ENCODE measurements around the gene LAMC1. TPM values are rescaled to one million over a fixed set of nuclear protein-coding genes. Genes with fewer than 3 reads are reported as not detected.
A peak's percentile ranks its signal among the peaks of the same experiment; 100 is the strongest.

LAMC1 gene
- total and polyA plus RNA-seq, 5 experiments from 2014 or later = 0.93 to 0.99 TPM; not detected in 3

DNA sequence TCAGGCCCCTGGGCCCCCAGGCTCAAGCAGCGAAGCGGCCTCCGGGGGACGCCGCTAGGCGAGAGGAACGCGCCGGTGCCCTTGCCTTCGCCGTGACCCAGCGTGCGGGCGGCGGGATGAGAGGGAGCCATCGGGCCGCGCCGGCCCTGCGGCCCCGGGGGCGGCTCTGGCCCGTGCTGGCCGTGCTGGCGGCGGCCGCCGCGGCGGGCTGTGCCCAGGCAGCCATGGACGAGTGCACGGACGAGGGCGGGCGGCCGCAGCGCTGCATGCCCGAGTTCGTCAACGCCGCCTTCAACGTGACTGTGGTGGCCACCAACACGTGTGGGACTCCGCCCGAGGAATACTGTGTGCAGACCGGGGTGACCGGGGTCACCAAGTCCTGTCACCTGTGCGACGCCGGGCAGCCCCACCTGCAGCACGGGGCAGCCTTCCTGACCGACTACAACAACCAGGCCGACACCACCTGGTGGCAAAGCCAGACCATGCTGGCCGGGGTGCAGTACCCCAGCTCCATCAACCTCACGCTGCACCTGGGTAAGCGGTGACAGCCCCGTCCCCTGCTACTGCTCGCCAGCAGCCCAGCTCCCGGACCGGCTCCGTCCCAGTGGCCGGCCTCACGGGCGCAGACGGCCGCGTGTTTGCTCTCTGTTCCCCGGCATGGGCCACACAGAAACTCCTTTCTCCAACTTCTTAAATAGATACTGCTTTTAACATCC, 539 bp downstream of the LAMC1 start:
- peaks cover 53 to 79% (median 63%) of the 10 kb centered on the region in 5 donors for H3K27me3 Mint-ChIP-seq
- peak overlapping the region in 2 of 10 donors; percentile 36 to 40 for H3K27ac Mint-ChIP-seq
- peaks cover 0 to 13% (median 4%) of the 10 kb centered on the region in 9 donors for H3K9me3 Mint-ChIP-seq
- peaks cover 12 to 27% (median 16%) of the 10 kb centered on the region in 4 donors for H3K4me1 Mint-ChIP-seq
- DNase-seq (peak in 6 of 10 donors; percentile 3 to 67 (median 18)), ATAC-seq (peak; percentile 70 to 82)
- POLR2A ChIA-PET = no interaction called here
- H3K4me3 Mint-ChIP-seq = peak overlapping the region; percentile 60 to 93 (median 84)
- peaks cover 0 to 18% (median 7%) of the 10 kb centered on the region in 3 donors for H3K36me3 Mint-ChIP-seq

DNA sequence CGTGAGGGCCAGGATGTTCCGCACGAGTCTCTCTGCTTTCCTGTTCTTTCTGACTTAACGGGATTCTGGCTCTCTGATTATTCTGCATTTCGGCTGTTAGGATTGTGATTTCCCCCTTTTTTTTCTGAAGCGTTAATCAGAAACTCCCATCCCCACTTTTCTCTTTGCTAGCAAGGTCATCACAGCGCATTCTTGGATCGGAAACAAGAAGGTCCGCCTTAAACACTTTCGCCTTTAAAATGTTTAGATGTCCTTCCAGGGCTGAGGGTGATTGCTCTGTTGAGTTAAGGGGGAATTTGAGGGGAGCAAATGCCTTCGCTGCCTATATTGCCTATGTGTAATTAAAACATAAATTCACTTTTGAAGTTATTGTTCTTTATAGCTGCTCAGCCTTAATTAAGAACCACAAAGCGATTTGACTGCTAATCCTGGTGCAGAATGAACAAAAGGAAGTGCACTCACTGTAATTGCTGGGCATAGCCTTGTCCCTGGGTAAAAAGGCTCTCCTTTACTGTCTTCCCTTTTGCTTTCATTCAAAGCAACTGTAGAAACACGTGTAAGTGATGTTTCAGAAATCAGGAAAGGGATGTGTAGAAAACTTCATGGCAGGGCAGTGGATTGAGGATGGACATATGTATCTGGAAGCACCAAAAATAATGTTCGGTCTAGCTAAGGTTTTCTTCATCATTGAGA, 1.2 kb downstream of the LAMC1 start:
- Mint-ChIP-seq H3K36me3 (peaks cover 0 to 18% (median 7%) of the 10 kb centered on the region in 3 donors), H3K4me3 (peak overlapping the region; percentile 60 to 93 (median 84)), H3K9me3 (peaks cover 0 to 13% (median 4%) of the 10 kb centered on the region in 9 donors), H3K4me1 (peaks cover 12 to 27% (median 16%) of the 10 kb centered on the region in 4 donors), H3K27ac (peak overlapping the region in 1 of 10 donors; percentile 40), H3K27me3 (peaks cover 60 to 86% (median 67%) of the 10 kb centered on the region in 5 donors)
- DNase-seq (no peak), ATAC-seq (peak in 1 of 2 donors; percentile 29)
- POLR2A ChIA-PET = no interaction called here

DNA sequence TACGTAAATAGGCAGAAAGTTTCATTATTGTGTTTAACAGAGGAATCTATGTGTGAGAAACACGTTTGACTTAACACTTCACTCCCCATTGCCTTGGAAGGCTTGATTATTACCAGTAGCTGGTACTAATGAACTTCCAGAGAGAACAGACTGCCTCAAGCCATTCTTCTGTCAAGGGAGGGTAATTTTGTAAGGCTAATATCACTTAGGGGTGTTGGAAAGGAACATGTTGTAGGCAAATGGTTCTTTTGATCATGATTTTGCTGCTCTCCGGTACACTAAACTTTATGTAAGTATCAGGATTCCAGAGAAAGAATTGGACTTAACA, 1.8 kb downstream of the LAMC1 start:
- H3K4me3 Mint-ChIP-seq = peak overlapping the region in 6 of 10 donors; percentile 84 to 93 (median 86)

DNA sequence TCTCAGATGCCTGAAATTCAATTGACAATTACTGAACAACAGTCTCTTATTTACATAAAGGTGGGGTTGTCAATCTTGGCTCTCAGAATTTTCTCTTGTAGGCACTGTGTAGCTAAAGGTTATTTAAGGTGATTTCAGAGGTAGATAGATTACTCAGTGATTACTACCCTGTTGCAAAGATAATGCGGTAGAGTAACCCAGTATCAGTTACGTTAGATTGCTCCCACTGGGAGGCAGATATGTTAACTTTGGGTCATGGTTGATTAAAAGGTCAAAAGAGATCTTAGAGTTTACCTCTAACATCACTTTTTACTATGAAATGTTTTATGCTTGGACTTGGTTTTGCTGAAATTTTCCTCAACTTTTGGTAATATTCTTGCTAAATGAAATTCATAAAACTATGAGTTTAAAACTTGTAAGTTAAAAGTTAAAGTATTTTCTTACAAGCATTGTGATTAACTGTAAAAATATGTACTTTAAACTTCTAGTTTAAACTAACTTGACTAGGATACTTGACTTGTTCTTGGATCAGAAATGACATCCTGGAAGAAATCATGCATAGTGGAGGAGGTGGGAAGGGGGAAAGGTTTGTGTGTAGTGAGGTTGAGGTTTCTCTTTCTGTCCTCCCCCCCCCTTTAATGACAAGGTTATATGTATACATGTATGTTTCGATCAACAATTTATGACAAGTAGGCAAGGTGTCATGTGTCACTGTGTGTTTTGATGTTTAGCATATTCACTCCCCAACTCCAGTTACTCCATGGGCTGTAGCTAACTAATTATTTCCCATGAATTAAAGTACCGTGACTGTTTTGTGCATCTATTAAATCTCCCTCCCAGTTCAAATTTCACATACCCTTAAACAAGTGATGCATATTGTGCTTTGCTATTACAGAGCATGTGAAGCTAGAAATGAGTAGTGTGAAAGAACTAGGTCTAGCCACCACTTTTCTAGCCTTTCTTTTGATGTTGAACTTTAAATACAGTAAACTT, 2.9 kb downstream of the LAMC1 start:
- no peak overlapping the region for H3K27ac Mint-ChIP-seq
- H3K36me3 Mint-ChIP-seq = peaks cover 0 to 18% (median 7%) of the 10 kb centered on the region in 3 donors
- POLR2A ChIA-PET = no interaction called here
- DNase-seq = no peak
- no peak overlapping the region for H3K4me3 Mint-ChIP-seq
- H3K9me3 Mint-ChIP-seq = peaks cover 0 to 13% (median 4%) of the 10 kb centered on the region in 9 donors
- ATAC-seq = no peak
- H3K4me1 Mint-ChIP-seq = peaks cover 12 to 27% (median 16%) of the 10 kb centered on the region in 4 donors
- H3K27me3 Mint-ChIP-seq = peaks cover 60 to 84% (median 66%) of the 10 kb centered on the region in 5 donors

More for the DNA sequence above, 1.8 kb downstream of the LAMC1 start:
- no peak for DNase-seq
- Mint-ChIP-seq H3K4me1 (peaks cover 12 to 27% (median 16%) of the 10 kb centered on the region in 4 donors), H3K27me3 (peaks cover 63 to 89% (median 69%) of the 10 kb centered on the region in 5 donors), H3K27ac (no peak overlapping the region), H3K36me3 (peaks cover 0 to 18% (median 7%) of the 10 kb centered on the region in 3 donors), H3K9me3 (peaks cover 0 to 13% (median 4%) of the 10 kb centered on the region in 9 donors)
- no peak for ATAC-seq
- POLR2A ChIA-PET = no interaction called here

DNA sequence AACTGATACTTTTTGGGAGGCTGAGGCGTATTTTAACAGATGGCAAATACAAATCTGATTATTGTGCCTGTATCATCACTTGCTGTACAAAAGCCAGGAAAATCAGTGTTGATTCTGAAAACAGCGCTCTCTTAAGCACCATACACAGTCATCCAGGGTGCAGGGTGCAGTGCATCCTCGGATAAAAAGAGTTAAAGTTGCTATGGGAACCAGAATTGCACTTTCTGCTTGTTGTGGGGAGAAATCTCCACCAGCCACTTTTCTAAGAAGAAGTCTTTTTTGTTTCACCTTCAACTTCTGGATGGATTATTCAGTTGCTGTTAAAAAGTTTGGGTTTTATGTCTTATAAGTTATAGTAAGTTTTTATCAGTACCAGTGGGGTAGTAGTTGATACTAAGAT, 3.8 kb downstream of the LAMC1 start:
- Mint-ChIP-seq H3K4me3 (no peak overlapping the region), H3K36me3 (peaks cover 0 to 14% (median 4%) of the 10 kb centered on the region in 3 donors), H3K9me3 (peaks cover 0 to 9% (median 2%) of the 10 kb centered on the region in 9 donors), H3K27ac (no peak overlapping the region), H3K27me3 (peaks cover 60 to 84% (median 62%) of the 10 kb centered on the region in 5 donors), H3K4me1 (peaks cover 10 to 25% (median 15%) of the 10 kb centered on the region in 4 donors)
- DNase-seq = no peak
- POLR2A ChIA-PET = no interaction called here
- ATAC-seq = no peak

DNA sequence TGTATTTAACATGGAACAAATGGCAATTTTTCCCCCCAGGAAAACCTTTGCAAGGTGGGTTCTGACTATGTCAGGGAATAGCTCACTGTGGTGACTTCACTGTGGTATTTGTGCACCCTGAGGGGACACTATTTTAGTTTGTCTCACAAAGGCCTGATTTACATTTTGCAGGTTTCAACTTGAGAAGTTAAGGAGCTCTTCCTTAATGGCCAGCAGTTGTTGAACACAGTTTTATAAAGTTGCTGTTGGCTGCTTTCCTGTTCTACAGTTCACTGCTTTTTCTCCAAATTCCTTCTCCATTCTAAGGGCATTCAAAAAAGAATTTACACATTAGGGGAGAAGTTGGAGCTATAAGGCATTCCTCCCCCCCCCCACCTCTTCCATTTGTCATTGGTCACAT, 4.6 kb downstream of the LAMC1 start:
- no peak overlapping the region for H3K4me3 Mint-ChIP-seq
- H3K27ac Mint-ChIP-seq = no peak overlapping the region
- no peak for ATAC-seq
- POLR2A ChIA-PET = no interaction called here
- peaks cover 0 to 4% (median 0%) of the 10 kb centered on the region in 9 donors for H3K9me3 Mint-ChIP-seq
- no peak for DNase-seq
- peaks cover 6 to 21% (median 13%) of the 10 kb centered on the region in 4 donors for H3K4me1 Mint-ChIP-seq
- peaks cover 58 to 86% (median 60%) of the 10 kb centered on the region in 5 donors for H3K27me3 Mint-ChIP-seq
- peaks cover 0 to 8% (median 4%) of the 10 kb centered on the region in 3 donors for H3K36me3 Mint-ChIP-seq

DNA sequence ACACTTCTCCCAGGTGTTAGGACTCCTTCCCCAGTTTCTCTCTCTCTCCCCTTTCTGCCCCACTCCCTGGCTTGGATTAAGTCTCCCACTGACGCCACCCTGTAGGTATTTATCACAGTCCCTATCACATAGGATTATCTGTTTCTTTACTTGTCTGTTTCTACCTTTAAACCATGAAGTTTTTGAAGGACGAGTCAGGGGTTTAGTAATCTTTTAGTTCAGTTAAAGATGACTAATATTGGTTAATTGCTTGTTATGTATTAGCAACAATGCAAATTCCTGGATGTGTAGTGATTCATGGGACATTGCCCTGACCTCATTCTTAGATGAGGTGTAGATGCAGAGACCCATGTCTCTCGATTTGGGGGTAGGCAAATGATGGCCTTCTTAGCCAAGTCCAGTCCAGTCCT, 6.4 kb downstream of the LAMC1 start:
- H3K27ac Mint-ChIP-seq = no peak overlapping the region

DNA sequence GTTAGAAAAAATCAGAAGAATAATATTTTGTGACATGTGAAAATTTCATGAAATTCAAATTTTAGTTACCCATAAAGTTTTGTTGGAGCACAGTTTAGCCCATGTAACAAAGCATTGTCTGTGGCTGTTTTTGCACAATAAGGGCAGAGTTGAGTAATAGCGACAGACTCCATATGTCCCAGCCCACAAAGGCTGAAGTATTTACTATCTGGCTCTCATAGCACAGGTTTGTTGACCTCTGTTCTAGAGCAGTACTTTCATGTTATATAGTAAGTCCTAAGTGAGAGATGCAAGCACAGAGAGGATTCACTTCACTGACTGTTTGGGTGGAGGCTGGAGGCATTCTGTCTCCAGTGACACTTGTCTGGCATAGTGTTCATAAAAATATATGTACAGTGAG, 6.8 kb downstream of the LAMC1 start:
- Mint-ChIP-seq H3K36me3 (no peaks in the 10 kb centered on the region), H3K4me3 (no peak overlapping the region), H3K27ac (no peak overlapping the region), H3K27me3 (peaks cover 47 to 85% (median 56%) of the 10 kb centered on the region in 5 donors), H3K4me1 (peaks cover 5 to 25% (median 16%) of the 10 kb centered on the region in 4 donors), H3K9me3 (peaks cover 0 to 4% (median 0%) of the 10 kb centered on the region in 9 donors)
- DNase-seq (no peak), ATAC-seq (no peak)
- POLR2A ChIA-PET = no interaction called here

More for the DNA sequence above, 6.4 kb downstream of the LAMC1 start:
- Mint-ChIP-seq H3K4me3 (no peak overlapping the region), H3K27me3 (peaks cover 51 to 85% (median 58%) of the 10 kb centered on the region in 5 donors), H3K36me3 (peaks cover 0 to 1% (median 0%) of the 10 kb centered on the region in 3 donors), H3K4me1 (peaks cover 5 to 27% (median 18%) of the 10 kb centered on the region in 4 donors), H3K9me3 (peaks cover 0 to 4% (median 0%) of the 10 kb centered on the region in 9 donors)
- DNase-seq (no peak), ATAC-seq (no peak)
- POLR2A ChIA-PET = no interaction called here

DNA sequence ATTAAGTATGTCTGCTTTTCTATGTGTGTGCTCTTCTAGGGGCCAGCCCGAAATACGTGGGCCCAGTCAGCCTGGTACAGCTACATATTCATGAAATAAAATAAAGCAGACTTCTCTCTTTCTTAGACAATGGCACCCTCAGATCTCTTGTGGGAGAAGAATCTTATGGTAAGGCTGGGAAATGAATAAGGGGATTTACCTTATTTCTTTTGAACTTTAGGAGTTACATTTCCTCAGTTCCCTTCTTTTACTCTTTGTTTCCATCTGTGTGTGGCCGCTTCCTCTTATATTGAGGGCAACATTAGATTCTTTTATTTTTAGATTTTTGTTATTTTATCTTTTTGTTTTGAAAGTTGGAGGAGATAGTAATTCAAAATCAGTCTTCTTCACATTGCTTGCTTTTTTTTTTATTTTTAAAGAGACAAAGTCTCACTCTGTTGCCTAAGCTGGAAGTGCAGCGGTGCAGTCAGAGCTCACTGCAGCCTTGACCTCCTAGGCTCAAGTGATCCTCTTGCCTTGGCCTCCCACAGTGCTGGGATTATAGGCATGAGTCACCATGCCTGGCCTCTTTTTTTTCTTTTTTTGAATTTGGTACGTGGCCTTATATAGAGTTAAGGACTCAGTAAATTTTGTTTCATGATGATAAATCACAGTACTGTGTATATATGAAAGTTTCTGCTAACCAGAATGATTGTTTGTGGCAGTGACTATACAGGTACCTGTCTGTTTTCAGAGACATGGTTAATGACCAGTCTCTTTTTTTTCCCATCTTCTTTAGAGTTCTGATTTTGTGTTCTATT, 9.1 kb downstream of the LAMC1 start:
- H3K27ac Mint-ChIP-seq = no peak overlapping the region
- peaks cover 5 to 18% (median 16%) of the 10 kb centered on the region in 4 donors for H3K4me1 Mint-ChIP-seq
- POLR2A ChIA-PET = no interaction called here
- H3K4me3 Mint-ChIP-seq = no peak overlapping the region
- peaks cover 39 to 78% (median 42%) of the 10 kb centered on the region in 5 donors for H3K27me3 Mint-ChIP-seq
- DNase-seq (no peak), ATAC-seq (no peak)
- H3K9me3 Mint-ChIP-seq = peaks cover 0 to 4% (median 0%) of the 10 kb centered on the region in 9 donors
- H3K36me3 Mint-ChIP-seq = peaks cover 0 to 2% (median 0%) of the 10 kb centered on the region in 3 donors

DNA sequence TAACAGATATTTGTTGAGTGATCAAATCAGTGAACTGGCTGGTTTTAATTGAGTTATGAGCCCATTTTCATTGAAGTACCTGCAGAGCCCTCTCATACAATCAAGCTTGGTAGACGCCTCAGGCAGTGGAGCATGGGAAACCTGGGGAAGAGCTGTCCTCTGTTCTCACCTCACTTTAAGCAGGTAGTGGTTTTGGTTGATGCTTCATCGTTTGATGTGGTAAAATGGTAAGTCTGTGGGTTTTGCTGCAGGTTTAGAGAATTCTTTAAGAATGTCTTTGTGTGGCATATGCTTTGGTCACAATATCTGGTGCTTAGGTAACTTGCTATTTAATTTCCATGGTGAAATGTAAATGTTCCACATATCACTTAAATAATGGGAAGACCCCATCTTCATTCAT, 10.0 kb downstream of the LAMC1 start:
- ATAC-seq = peak; percentile 91 to 95
- Mint-ChIP-seq H3K4me1 (peaks cover 5 to 18% (median 16%) of the 10 kb centered on the region in 4 donors), H3K4me3 (peak overlapping the region in 7 of 10 donors; percentile 13 to 82 (median 41)), H3K27ac (peak overlapping the region in 3 of 10 donors; percentile 12 to 41 (median 36)), H3K36me3 (peaks cover 0 to 5% (median 4%) of the 10 kb centered on the region in 3 donors), H3K27me3 (peaks cover 41 to 78% (median 45%) of the 10 kb centered on the region in 5 donors), H3K9me3 (peaks cover 0 to 4% (median 0%) of the 10 kb centered on the region in 9 donors)
- DNase-seq = peak in 8 of 10 donors; percentile 33 to 73 (median 58)
- POLR2A ChIA-PET = no interaction called here

DNA sequence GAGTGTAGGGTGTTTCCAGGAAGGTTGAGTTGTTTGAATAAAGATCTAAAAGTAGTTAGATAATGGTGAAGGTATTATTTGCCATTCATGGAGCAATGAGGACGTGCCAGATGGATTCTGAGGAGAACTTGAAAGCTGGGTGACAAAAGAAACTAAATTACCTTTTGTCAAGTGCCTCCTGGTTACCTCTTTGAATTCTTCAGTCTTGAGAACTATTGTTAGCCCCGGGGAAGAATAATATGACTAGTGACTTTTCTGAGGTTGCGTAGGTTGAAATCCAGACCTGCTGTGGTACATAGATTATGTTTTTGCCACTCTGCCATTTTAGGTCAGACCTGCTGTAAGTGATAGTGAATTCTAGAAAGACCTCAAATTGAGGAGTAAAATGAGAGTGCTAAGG, 11.5 kb downstream of the LAMC1 start:
- H3K27me3 Mint-ChIP-seq = peaks cover 34 to 78% (median 41%) of the 10 kb centered on the region in 5 donors
- peaks cover 5 to 22% (median 16%) of the 10 kb centered on the region in 4 donors for H3K4me1 Mint-ChIP-seq
- DNase-seq (no peak), ATAC-seq (no peak)
- H3K27ac Mint-ChIP-seq = no peak overlapping the region
- H3K9me3 Mint-ChIP-seq = peaks cover 0 to 2% (median 0%) of the 10 kb centered on the region in 9 donors
- no peak overlapping the region for H3K4me3 Mint-ChIP-seq
- POLR2A ChIA-PET = no interaction called here
- peaks cover 0 to 5% (median 4%) of the 10 kb centered on the region in 3 donors for H3K36me3 Mint-ChIP-seq
